HG03045 (cell line): Measurements from ENCODE around the gene GDPD1.
"Not testable (repeated sequence)": the region's sequence is repeated elsewhere in the genome, so short reads cannot be mapped to it uniquely, and the experiment has no call there.

Source experiments
- ATAC-seq: cut with Tn5 transposase; IDR thresholded peaks from one replicate; pipeline ENCODE4 v1.9.1; 2021; ENCODE audit warnings: mild to moderate bottlenecking, moderate library complexity; ENCODE audit not compliant: unreplicated experiment

The GDPD1 gene

GRCh38 chr17:59220328-59221158 lies at the start of gene GDPD1:
TSS of gene GDPD1 (plus strand) at chr17:59220511. CDS start at chr17:59220610, 99 bp downstream.
- ATAC-seq, result peak; percentile 95

GRCh38 chr17:59172436-59173004 lies 47.8 kb upstream of the GDPD1 start:
- no peak for ATAC-seq

DNA sequence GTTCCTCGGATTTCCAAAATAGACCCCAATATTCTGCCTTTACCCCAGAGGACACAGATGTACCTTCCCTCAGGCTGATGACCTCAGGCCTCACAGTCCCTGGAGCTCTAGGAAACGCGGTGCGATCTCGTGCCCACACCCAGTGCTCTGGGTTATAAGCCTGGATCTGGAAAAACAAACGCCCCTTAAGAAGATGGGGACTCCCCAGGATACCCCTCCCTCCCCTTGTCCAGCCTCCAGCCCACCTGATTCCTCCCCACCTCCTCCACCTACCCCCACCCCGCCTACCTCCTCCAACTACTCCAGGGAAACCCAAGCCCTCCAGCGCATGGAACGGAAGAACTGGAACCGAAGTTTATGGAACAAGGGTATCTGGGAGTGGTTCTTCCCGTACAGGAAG lies 45.6 kb upstream of the GDPD1 start:
- no peak for ATAC-seq

GRCh38 chr17:59175076-59175475 lies 45.2 kb upstream of the GDPD1 start:
- no peak for ATAC-seq

DNA sequence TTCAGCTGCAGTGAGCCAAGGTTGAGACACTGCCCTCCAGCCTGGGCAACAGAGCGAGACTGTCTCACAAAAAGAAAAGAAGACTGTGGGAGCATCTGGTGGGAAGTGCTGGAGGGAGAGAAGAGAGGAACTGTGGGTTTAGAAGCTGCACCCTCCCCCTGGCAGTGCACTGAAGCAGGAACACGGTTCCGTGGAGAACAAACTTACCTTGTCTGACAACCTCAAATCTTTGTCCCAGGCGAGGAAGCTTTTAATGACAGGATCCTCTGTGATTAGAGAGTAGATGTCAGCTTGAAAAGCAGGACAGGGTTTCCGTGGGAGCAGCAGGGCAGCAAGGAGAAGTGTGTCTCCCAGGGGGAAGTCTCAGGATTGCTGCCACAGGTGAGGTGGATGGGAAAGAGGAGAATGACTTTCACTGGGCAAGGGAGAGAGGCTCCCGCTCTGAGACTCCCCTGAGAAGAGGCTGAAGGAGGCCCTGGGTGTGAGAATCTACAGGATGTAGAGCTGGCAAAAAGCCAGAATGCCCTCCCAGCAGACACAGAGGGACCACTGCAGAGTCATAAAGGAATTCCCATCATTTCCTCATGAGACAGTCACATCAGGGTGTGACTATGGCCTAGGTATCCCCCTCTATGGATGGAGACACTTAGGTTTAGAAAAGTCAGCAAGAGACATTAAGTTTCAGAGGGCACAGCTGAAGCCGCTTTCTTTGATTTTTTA lies 41.9 kb upstream of the GDPD1 start:
- ATAC-seq, result no peak

DNA sequence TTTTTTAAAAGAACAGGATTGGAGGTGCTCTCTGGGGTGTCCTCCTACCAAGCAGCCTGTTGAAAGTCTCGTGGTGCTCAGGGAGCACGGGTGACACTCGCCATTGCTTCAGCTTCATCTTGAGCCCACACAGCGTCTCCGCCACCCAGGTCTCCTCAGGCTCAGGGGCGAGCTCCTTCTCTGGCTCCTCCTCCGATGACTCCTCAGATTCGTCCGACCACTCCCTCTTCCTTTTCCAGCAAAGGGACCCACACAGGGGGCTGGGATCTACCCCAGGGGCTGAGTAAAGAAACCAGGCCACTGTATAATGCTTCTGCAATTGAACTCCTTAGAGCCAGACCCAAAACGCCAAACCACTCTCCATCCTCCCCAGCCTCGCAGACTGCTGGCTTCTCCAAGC lies 40.7 kb upstream of the GDPD1 start:
- not testable (repeated sequence) for ATAC-seq

DNA sequence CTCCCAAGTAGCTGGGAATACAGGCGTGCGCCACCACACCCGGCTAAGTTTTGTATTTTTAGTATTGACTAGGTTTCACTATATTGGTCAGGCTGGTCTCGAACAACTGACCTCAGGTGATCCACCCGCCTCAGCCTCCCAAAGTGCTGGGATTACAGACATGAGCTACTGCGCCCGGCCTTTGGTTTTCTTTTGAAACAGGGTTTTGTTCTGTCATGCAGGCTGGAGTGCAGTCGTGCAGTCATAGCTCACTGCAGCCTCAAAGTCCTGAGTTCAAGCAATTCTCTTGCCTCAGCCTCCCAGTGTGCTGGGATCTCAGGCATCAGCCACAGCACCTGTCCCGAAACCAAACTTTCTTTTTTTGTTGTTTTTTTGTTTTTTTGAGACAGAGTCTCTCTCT lies 39.7 kb upstream of the GDPD1 start:
- no peak for ATAC-seq

DNA sequence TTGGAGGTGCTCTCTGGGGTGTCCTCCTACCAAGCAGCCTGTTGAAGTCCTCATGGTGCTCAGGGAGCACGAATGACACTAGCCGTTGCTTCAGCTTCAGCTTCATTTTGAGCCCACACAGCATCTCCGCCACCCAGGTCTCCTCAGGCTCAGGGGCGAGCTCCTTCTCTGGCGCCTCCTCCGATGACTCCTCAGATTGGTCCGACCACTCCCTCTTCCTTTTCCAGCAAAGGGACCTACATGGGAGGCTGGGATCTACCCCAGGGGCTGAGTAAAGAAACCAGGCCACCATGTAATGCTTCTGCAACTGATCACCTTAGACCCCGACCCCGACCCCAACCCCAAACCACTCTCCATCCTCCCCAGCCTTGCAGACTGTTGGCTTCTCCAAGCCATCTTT lies 38.8 kb upstream of the GDPD1 start:
- ATAC-seq, result no peak

DNA sequence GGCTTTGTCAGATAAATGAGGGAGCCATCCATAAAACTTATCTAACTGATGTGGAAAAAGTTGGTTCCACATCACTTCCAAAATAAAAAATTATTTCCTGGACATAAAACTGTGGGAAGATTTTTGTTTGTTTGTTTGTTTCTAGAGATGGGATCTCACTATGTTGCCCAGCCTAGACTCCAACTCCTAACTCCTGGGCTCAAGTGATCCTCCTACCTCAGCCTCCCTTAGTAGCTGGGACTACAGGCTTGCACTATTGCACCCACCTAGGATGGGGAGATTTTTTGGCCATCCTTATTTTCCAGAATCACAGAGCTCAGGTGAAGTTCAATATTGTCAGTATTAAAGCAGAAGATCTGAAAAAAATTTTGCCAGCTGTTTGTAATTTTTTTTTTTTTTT lies 34.3 kb upstream of the GDPD1 start:
- no peak for ATAC-seq

DNA sequence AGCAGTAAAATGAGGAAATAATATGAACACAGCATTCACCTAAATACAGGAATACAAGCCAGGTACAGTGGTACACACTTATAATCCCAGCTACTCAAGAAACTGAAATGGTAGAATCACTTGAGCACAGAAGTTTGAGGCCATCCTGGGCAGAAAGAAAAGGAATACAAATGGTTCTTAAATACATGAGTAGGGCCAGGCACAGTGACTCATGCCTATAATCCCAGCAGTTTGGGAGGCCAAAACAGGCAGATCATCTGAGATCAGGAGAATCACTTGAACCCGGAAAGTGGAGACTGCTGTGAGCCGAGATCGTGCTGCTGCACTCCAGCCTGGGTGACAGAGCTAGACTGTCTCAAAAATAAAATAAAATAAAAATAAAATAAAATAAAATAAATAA lies 33.5 kb upstream of the GDPD1 start:
- no peak for ATAC-seq

DNA sequence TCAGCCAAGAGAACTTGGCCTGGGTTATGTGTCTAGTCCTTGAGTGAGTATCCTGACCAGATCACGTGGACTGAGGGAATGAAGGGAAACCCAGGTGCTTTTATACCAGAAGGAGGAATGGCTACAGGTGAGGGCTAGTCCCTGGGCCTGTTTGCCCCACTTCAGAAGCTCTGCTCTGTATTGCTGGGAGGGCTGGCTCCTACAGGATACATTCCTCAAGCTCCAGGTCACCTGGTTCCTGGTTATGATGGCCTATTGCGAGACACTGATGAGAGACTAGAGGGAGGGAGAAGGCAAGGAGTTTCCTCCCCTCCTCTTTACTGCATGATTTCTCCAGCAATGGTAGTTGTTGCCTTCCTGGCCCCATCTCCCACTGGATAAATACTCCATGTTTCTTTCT lies 29.5 kb upstream of the GDPD1 start:
- ATAC-seq, result no peak

GRCh38 chr17:59193336-59193862 lies 26.9 kb upstream of the GDPD1 start:
- ATAC-seq, result no peak

GRCh38 chr17:59199398-59199797 lies 20.9 kb upstream of the GDPD1 start:
- ATAC-seq, result no peak

DNA sequence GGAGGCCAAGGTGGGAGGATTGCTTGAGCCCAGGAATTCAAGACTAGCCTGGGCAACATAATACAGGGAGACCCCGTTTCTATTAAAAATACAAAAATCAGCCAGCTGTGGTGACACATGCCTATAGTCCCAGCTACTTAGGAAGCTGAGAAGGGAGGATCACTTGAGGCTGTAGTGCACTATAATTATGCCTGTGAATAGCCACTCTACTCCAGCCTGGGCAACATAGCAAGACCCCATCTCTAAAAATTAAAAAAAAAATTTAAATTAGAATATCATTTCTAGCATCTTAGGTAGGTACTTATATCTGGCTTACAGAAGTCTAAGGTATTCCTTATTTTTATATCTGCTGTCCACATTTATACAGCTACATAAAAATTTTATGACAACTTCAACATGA lies 18.0 kb upstream of the GDPD1 start:
- ATAC-seq, result no peak

DNA sequence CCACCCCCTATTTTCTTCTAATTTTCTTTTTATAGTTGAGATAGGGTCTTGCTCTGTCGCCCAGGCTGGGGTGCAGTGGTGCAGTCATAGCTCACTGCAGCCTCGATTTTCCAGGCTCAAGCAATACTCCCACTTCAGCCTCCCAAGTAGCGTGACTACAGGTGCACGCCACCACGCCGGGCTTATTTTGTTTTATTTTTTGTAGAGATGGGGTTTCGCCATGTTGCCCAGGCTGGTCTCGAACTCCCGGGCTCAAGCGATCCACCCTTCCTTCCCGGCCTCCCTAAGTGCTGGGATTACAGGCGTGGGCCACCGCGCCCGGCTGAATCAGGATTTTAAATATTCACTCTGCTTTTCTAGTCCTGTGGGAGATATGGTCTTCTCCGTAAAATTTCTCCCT lies 941 bp upstream of the GDPD1 start:
- no peak for ATAC-seq

- ATAC-seq, result no peak
Measured at GRCh38 chr17:59219992-59220327, 351 bp upstream of the GDPD1 start.

GRCh38 chr17:59221159-59221847 lies 992 bp downstream of the GDPD1 start:
- no peak for ATAC-seq

DNA sequence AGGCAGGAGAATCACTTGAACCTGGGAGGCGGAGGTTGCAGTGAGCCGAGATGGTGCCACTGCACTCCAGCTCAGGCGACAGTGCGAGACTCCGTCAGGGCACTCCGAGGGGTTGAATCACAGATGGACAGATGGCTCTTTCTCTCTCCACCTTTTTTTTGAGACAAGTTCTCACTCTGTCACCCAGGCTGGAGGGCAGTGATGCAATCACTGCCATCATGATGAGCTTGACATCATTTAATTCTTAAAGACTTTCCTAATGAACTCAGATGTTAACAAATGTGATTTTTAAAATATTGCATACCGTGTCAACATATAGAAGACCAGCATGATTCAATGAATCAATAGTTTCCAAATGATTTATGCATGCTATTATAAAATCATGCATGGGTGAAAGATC lies 3.5 kb downstream of the GDPD1 start:
- ATAC-seq, result no peak

DNA sequence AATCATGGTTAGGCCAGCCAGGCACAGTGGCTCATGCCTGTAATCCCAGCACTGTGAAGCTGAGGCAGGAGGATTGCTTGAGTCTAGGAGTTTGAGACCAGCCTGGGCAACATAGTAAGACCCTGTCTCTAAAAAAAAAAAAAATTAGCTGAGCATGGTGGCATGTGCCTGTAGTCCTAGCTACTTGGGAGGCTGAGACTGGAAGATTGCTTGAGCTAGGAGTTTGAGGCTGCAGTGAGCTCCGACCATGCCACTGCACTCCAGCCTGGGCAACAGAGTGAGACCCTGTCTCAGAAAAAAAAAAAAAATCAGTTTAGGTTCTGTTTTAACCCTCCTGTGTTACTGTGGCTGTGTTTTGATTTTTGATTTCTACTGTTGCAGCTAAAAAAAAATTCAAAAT lies 8.3 kb downstream of the GDPD1 start:
- ATAC-seq, result not testable (repeated sequence)

- ATAC-seq, result no peak
Measured at GRCh38 chr17:59230764-59231163, 10.5 kb downstream of the GDPD1 start.

DNA sequence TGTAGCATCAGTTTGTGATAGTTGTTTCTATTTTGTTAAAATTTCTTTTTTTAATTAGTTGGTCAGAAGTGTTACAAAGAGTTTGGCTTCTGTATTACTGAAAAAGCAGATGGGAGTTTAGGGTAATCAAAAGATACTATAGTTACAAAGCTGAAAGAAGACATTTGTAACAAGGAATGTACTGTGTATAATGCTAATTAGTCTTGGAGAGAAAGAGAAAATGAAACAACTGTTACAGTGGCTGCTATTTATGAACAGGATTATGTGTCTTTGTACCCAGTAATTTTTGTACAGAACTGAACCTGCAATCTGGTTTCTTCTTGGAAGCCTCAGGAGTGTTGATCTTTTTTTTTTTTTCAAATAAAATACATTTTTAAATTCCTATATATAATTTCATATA lies 14.3 kb downstream of the GDPD1 start:
- no peak for ATAC-seq
